ENCODE data around the gene PTH. TPM values are rescaled to one million over a fixed set of nuclear protein-coding genes. Genes with fewer than 3 reads are reported as not detected.

PTH gene
- total RNA-seq, 2 donors from 2014 or later = not detected

GRCh38 chr11:13480198-13480597 is 15.6 kb downstream of the PTH start:
- no peaks in the 10 kb centered on the region for H3K36me3 ChIP-seq
- no peak for DNase-seq (ENCODE audit: low spot score)
- no peaks in the 10 kb centered on the region for H3K4me1 ChIP-seq (ENCODE audit: control insufficient read depth in 1 of 2, low read depth in 2 of 2)
- H3K27me3 ChIP-seq (replicated peaks; ENCODE audit: insufficient read depth) = no peaks in the 10 kb centered on the region
- no peak overlapping the region for H3K4me3 ChIP-seq
- no peak for TF ChIP-seq CTCF (IDR thresholded peaks at IDR 0.05)
- ATAC-seq (ENCODE audit: insufficient number of reproducible peaks, low FRiP score, low read depth) = no peak
- H3K9me3 ChIP-seq = no peaks in the 10 kb centered on the region
- H3K27ac ChIP-seq = no peak overlapping the region

GRCh38 chr11:13479688-13480087 is 16.1 kb downstream of the PTH start:
- DNase-seq (ENCODE audit: low spot score) (no peak), ATAC-seq (ENCODE audit: insufficient number of reproducible peaks, low FRiP score, low read depth) (no peak)
- H3K27ac ChIP-seq = no peak overlapping the region
- no peaks in the 10 kb centered on the region for H3K36me3 ChIP-seq
- no peaks in the 10 kb centered on the region for H3K4me1 ChIP-seq (ENCODE audit: control insufficient read depth in 1 of 2, low read depth in 2 of 2)
- H3K9me3 ChIP-seq = no peaks in the 10 kb centered on the region
- H3K27me3 ChIP-seq (replicated peaks; ENCODE audit: insufficient read depth) = no peaks in the 10 kb centered on the region
- no peak overlapping the region for H3K4me3 ChIP-seq
- no peak for TF ChIP-seq CTCF (IDR thresholded peaks at IDR 0.05)

- no peak for ATAC-seq (ENCODE audit: insufficient number of reproducible peaks, low FRiP score, low read depth)
- TF ChIP-seq CTCF (IDR thresholded peaks at IDR 0.05) = no peak
Measured at GRCh38 chr11:13475091-13475490, 20.7 kb downstream of the PTH start.

GRCh38 chr11:13473013-13473722 is 22.6 kb downstream of the PTH start:
- no peak overlapping the region for H3K27ac ChIP-seq
- no peak overlapping the region for H3K4me3 ChIP-seq
- H3K9me3 ChIP-seq = no peaks in the 10 kb centered on the region
- no peak for ATAC-seq (ENCODE audit: insufficient number of reproducible peaks, low FRiP score, low read depth)
- no peak for TF ChIP-seq CTCF (IDR thresholded peaks at IDR 0.05)
- H3K27me3 ChIP-seq (replicated peaks; ENCODE audit: insufficient read depth) = no peaks in the 10 kb centered on the region
- no peaks in the 10 kb centered on the region for H3K36me3 ChIP-seq
- no peak for DNase-seq (ENCODE audit: low spot score)
- H3K4me1 ChIP-seq (ENCODE audit: control insufficient read depth in 1 of 2, low read depth in 2 of 2) = no peaks in the 10 kb centered on the region

More at GRCh38 chr11:13475091-13475490, 20.7 kb downstream of the PTH start:
- no peak for DNase-seq (ENCODE audit: low spot score)
- no peak overlapping the region for H3K27ac ChIP-seq
- no peaks in the 10 kb centered on the region for H3K9me3 ChIP-seq
- H3K27me3 ChIP-seq (replicated peaks; ENCODE audit: insufficient read depth) = no peaks in the 10 kb centered on the region
- H3K36me3 ChIP-seq = no peaks in the 10 kb centered on the region
- no peaks in the 10 kb centered on the region for H3K4me1 ChIP-seq (ENCODE audit: control insufficient read depth in 1 of 2, low read depth in 2 of 2)
- H3K4me3 ChIP-seq = no peak overlapping the region

- Histone ChIP-seq H3K27me3 (replicated peaks; ENCODE audit: insufficient read depth) (no peaks in the 10 kb centered on the region), H3K27ac (no peak overlapping the region), H3K36me3 (no peaks in the 10 kb centered on the region), H3K4me3 (no peak overlapping the region), H3K9me3 (no peaks in the 10 kb centered on the region), H3K4me1 (ENCODE audit: control insufficient read depth in 1 of 2, low read depth in 2 of 2) (peaks cover 3 to 4% of the 10 kb centered on the region in 2 donors)
- TF ChIP-seq CTCF (IDR thresholded peaks at IDR 0.05) = no peak
- ATAC-seq (ENCODE audit: insufficient number of reproducible peaks, low FRiP score, low read depth) (no peak), DNase-seq (ENCODE audit: low spot score) (no peak)
Measured at GRCh38 chr11:13468750-13469149, 27.0 kb downstream of the PTH start.

Data from thoracic aorta (tissue), 2 donors.